Activated naive CD4-positive, alpha-beta T cell treated with anti-CD3 and anti-CD28 coated beads, Interleukin-2, amount 10 ng/mL, durations not matched to agents 7 days and 5 days (primary cell): ENCODE results near the gene ZBTB48.

ENCODE experiments used
- CTCF ChIA-PET: fragments of 350-600 bp; sonication (Branson Sonifier 250); formaldehyde crosslinking; loops from one replicate; lab custom pipeline; 2021; ENCODE audit warnings: antibody characterized with exemption; lab: Charles Lee
- DNase-seq: peaks from one replicate; pipeline ENCODE4 v3.0.0-alpha.2; 2020
- H3K27ac Mint-ChIP-seq: one replicate; pipeline ENCODE4 v1.8.0; 2021; ENCODE audit warnings: mild to moderate bottlenecking, moderate library complexity, mixed read lengths
- H3K27me3 Mint-ChIP-seq: one replicate; pipeline ENCODE4 v1.8.0; 2021; ENCODE audit warnings: mild to moderate bottlenecking, mixed read lengths
- H3K36me3 Mint-ChIP-seq: one replicate; pipeline ENCODE4 v1.8.0; 2021; ENCODE audit warnings: mixed read lengths
- H3K4me1 Mint-ChIP-seq: one replicate; pipeline ENCODE4 v1.8.0; 2021; ENCODE audit warnings: mixed read lengths
- H3K4me3 Mint-ChIP-seq: one replicate; pipeline ENCODE4 v1.8.0; 2021; ENCODE audit warnings: mild to moderate bottlenecking, moderate library complexity, mixed read lengths
- H3K9me3 Mint-ChIP-seq: one replicate; pipeline ENCODE4 v1.8.0; 2021; ENCODE audit warnings: mixed read lengths

ZBTB48 gene

GRCh38 chr1:6619045-6619444 lies 39.3 kb downstream of the ZBTB48 start:
- H3K9me3 Mint-ChIP-seq = no peaks in the 10 kb centered on the region
- no peak overlapping the region for H3K27ac Mint-ChIP-seq
- peaks cover 16% of the 10 kb centered on the region for H3K4me1 Mint-ChIP-seq
- no peak for DNase-seq
- peaks cover 36% of the 10 kb centered on the region for H3K36me3 Mint-ChIP-seq
- CTCF ChIA-PET = no interaction called here
- H3K27me3 Mint-ChIP-seq = no peaks in the 10 kb centered on the region
- no peak overlapping the region for H3K4me3 Mint-ChIP-seq

GRCh38 chr1:6621429-6622391 lies 41.9 kb downstream of the ZBTB48 start:
- no peak for DNase-seq
- CTCF ChIA-PET = interaction anchor here (1.3 kb wide), 1 partner anchor 120 kb away, joined by 3 read pairs; no protein-coding TSS in a partner anchor
- Mint-ChIP-seq H3K36me3 (peaks cover 38% of the 10 kb centered on the region), H3K4me3 (no peak overlapping the region), H3K4me1 (peaks cover 21% of the 10 kb centered on the region), H3K27me3 (no peaks in the 10 kb centered on the region), H3K27ac (no peak overlapping the region), H3K9me3 (no peaks in the 10 kb centered on the region)

GRCh38 chr1:6622396-6623152 lies 42.8 kb downstream of the ZBTB48 start:
- no peaks in the 10 kb centered on the region for H3K9me3 Mint-ChIP-seq
- H3K36me3 Mint-ChIP-seq = peaks cover 38% of the 10 kb centered on the region
- peaks cover 29% of the 10 kb centered on the region for H3K4me1 Mint-ChIP-seq
- H3K4me3 Mint-ChIP-seq = no peak overlapping the region
- CTCF ChIA-PET = interaction anchor here (0.9 to 1.3 kb wide), 3 partner anchors 10 to 132 kb away, joined by 3 read pairs; no protein-coding TSS in a partner anchor
- no peak for DNase-seq
- H3K27me3 Mint-ChIP-seq = no peaks in the 10 kb centered on the region
- H3K27ac Mint-ChIP-seq = no peak overlapping the region

- Mint-ChIP-seq H3K9me3 (no peaks in the 10 kb centered on the region), H3K36me3 (peaks cover 40% of the 10 kb centered on the region), H3K27me3 (no peaks in the 10 kb centered on the region), H3K4me3 (no peak overlapping the region), H3K27ac (no peak overlapping the region), H3K4me1 (peaks cover 31% of the 10 kb centered on the region)
- no peak for DNase-seq
- CTCF ChIA-PET = interaction anchor here (0.9 to 1.2 kb wide), 3 partner anchors 9 to 133 kb away, joined by 3 to 4 read pairs (median 3); no protein-coding TSS in a partner anchor
Measured at GRCh38 chr1:6623269-6623965, 43.6 kb downstream of the ZBTB48 start.

GRCh38 chr1:6624710-6625583 lies 45.2 kb downstream of the ZBTB48 start, which contains the start of gene THAP3:
Gene THAP3, plus strand, starts transcription at chr1:6624868. Its CDS starts 351 bp downstream, at chr1:6625219.
- peak within 1 kb of the TSS; percentile 94 for H3K4me3 Mint-ChIP-seq
- no peaks in the 10 kb centered on the region for H3K9me3 Mint-ChIP-seq
- no peaks in the 10 kb centered on the region for H3K27me3 Mint-ChIP-seq
- peaks cover 33% of the 10 kb centered on the region for H3K4me1 Mint-ChIP-seq
- peak within 1 kb of the TSS; percentile 90 for H3K27ac Mint-ChIP-seq
- CTCF ChIA-PET = no interaction called here
- peak; percentile 93 for DNase-seq
- H3K36me3 Mint-ChIP-seq = peaks cover 41% of the 10 kb centered on the region

- Mint-ChIP-seq H3K36me3 (peaks cover 39% of the 10 kb centered on the region), H3K27me3 (no peaks in the 10 kb centered on the region), H3K4me3 (peak overlapping the region; percentile 94), H3K27ac (peak overlapping the region; percentile 90), H3K4me1 (peaks cover 33% of the 10 kb centered on the region), H3K9me3 (no peaks in the 10 kb centered on the region)
- CTCF ChIA-PET = interaction anchor here (1.3 to 2.9 kb wide), 3 partner anchors 10 to 24 kb away, joined by 3 to 12 read pairs (median 3); no protein-coding TSS in a partner anchor
- peak; percentile 30 for DNase-seq
Measured at GRCh38 chr1:6625584-6626149, 45.9 kb downstream of the ZBTB48 start.

- CTCF ChIA-PET = interaction anchor here (1.3 to 2.9 kb wide), 3 partner anchors 11 to 26 kb away, joined by 3 to 12 read pairs (median 3); no protein-coding TSS in a partner anchor
- Mint-ChIP-seq H3K36me3 (peaks cover 34% of the 10 kb centered on the region), H3K27me3 (no peaks in the 10 kb centered on the region), H3K4me3 (peak overlapping the region; percentile 94), H3K9me3 (no peaks in the 10 kb centered on the region), H3K27ac (no peak overlapping the region), H3K4me1 (peaks cover 33% of the 10 kb centered on the region)
- no peak for DNase-seq
Measured at GRCh38 chr1:6627031-6627430, 47.2 kb downstream of the ZBTB48 start.

- Mint-ChIP-seq H3K9me3 (no peaks in the 10 kb centered on the region), H3K4me3 (peak overlapping the region; percentile 2), H3K4me1 (peaks cover 33% of the 10 kb centered on the region), H3K27ac (no peak overlapping the region), H3K36me3 (peaks cover 27% of the 10 kb centered on the region), H3K27me3 (no peaks in the 10 kb centered on the region)
- CTCF ChIA-PET = interaction anchor here (2.9 kb wide), 1 partner anchor 18 kb away, joined by 12 read pairs; no protein-coding TSS in a partner anchor
- no peak for DNase-seq
Measured at GRCh38 chr1:6627841-6628545, 48.2 kb downstream of the ZBTB48 start.

- H3K27ac Mint-ChIP-seq = no peak overlapping the region
- H3K9me3 Mint-ChIP-seq = no peaks in the 10 kb centered on the region
- DNase-seq = no peak
- no peak overlapping the region for H3K4me3 Mint-ChIP-seq
- peaks cover 30% of the 10 kb centered on the region for H3K4me1 Mint-ChIP-seq
- H3K27me3 Mint-ChIP-seq = no peaks in the 10 kb centered on the region
- CTCF ChIA-PET = no interaction called here
- H3K36me3 Mint-ChIP-seq = peaks cover 29% of the 10 kb centered on the region
Measured at GRCh38 chr1:6628971-6629479, 49.2 kb downstream of the ZBTB48 start.

GRCh38 chr1:6630027-6630426 lies 50.2 kb downstream of the ZBTB48 start:
- DNase-seq = no peak
- H3K9me3 Mint-ChIP-seq = no peaks in the 10 kb centered on the region
- H3K27ac Mint-ChIP-seq = peak overlapping the region; percentile 39
- peaks cover 28% of the 10 kb centered on the region for H3K36me3 Mint-ChIP-seq
- no peaks in the 10 kb centered on the region for H3K27me3 Mint-ChIP-seq
- H3K4me3 Mint-ChIP-seq = no peak overlapping the region
- CTCF ChIA-PET = no interaction called here
- H3K4me1 Mint-ChIP-seq = peaks cover 25% of the 10 kb centered on the region

GRCh38 chr1:6631058-6631457 lies 51.3 kb downstream of the ZBTB48 start:
- H3K27me3 Mint-ChIP-seq = no peaks in the 10 kb centered on the region
- no peak overlapping the region for H3K4me3 Mint-ChIP-seq
- CTCF ChIA-PET = interaction anchor here (0.6 to 2.4 kb wide), 2 partner anchors 16 to 118 kb away, joined by 3 to 8 read pairs; no protein-coding TSS in a partner anchor
- H3K27ac Mint-ChIP-seq = no peak overlapping the region
- H3K9me3 Mint-ChIP-seq = no peaks in the 10 kb centered on the region
- H3K4me1 Mint-ChIP-seq = peaks cover 21% of the 10 kb centered on the region
- peaks cover 30% of the 10 kb centered on the region for H3K36me3 Mint-ChIP-seq
- DNase-seq = no peak
